GM19324 (cell line): Measurements from ENCODE around the gene RALGAPA2.

Experiments used
- ATAC-seq: cut with Tn5 transposase; IDR thresholded peaks from one replicate; pipeline ENCODE4 v1.9.1; 2021; ENCODE audit warnings: mild to moderate bottlenecking, moderate library complexity; ENCODE audit not compliant: unreplicated experiment, low FRiP score

RALGAPA2 gene

GRCh38 chr20:20391115-20391514 lies 321.3 kb downstream of the RALGAPA2 start:
- ATAC-seq: no peak

DNA sequence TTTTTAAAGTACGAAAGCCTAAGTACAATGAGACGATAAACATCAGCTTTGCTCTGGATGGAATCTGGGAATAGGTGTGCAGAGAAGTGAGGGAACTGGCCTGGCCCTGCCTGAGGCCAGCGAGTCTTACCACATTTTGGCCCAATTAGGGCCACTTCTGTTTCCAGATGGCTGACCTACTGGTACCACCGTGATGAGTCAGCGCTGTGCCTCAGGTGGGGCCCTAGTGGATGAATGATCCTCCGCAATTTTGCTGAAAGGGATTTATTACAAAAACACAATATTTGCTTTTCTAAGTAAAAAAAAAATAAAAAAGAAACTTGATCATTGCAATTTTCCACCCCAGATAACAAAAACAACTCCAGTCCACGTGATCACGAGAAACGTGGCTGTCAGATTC lies 322.1 kb downstream of the RALGAPA2 start:
- no peak for ATAC-seq

DNA sequence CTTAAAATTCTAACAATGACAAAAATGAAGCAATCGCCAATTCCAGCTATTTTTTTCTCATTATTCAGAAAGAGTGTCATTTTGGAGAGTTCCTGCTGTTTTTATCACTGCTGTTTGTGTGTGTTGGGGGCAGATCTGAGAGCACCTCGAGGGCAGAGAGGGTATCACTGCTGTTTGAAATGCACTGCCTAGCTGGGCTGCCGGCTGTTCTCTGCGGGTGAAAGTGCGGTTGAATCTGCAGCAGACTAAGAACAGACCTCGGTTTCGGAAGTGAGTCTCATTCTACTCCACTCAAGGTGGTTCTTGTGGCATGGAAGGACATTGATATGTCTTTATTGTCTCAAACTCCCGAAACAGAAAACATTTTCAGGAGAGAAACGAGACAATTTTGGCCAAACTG lies 326.3 kb downstream of the RALGAPA2 start:
- no peak for ATAC-seq

- no peak for ATAC-seq
Measured at GRCh38 chr20:20375862-20376261, 336.6 kb downstream of the RALGAPA2 start.

GRCh38 chr20:20373091-20373571 lies 339.3 kb downstream of the RALGAPA2 start:
- no peak for ATAC-seq

DNA sequence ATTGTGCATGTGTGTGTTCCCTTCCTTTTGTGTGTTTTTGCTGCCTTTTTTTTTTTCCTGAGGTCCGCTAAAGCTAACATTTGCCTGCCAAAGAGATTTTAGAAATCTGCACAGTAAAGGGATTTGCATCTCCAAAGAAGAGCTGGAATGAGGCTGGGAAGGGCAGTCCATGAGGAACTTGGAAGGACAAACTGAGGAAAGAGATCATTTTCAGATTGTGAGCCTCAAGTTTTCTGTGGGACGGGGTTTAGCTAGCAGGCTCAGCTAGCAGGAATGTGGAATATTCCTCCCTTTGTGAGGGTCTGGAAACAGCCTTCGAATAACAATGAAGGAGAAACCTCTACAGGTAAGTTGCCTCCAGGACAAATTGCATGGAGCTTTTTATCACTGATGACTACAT lies 340.8 kb downstream of the RALGAPA2 start:
- ATAC-seq: no peak

DNA sequence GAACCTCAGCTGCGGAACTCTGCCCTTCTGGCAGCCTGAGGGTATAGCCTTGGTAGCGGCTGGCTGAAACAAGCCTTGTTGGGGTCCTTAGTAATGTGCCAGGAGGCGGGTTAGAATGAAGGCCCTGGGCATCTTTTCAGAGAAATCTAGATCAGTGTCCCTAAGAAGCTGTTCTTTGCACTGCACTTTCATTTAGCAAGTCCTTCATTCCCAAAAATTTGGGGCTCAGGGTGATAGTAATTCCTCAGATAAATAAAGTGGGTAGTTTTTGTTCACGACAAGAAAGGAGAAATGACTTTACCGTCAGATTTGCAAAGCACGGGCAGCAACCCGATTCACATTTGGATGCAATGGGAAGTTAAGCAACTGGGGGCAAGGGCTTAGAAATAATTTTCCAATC lies 341.4 kb downstream of the RALGAPA2 start:
- ATAC-seq: no peak

- ATAC-seq: no peak
Measured at GRCh38 chr20:20370094-20370575, 342.3 kb downstream of the RALGAPA2 start.

- no peak for ATAC-seq
Measured at GRCh38 chr20:20369250-20370093, 343.0 kb downstream of the RALGAPA2 start.

- ATAC-seq: no peak
Measured at GRCh38 chr20:20368418-20369249, 343.8 kb downstream of the RALGAPA2 start.

- ATAC-seq: no peak
Measured at GRCh38 chr20:20367575-20368417, 344.6 kb downstream of the RALGAPA2 start, which contains the start of gene INSM1. INSM1 (plus strand) TSS chr20:20368104; CDS start chr20:20368268, 164 bp downstream.

DNA sequence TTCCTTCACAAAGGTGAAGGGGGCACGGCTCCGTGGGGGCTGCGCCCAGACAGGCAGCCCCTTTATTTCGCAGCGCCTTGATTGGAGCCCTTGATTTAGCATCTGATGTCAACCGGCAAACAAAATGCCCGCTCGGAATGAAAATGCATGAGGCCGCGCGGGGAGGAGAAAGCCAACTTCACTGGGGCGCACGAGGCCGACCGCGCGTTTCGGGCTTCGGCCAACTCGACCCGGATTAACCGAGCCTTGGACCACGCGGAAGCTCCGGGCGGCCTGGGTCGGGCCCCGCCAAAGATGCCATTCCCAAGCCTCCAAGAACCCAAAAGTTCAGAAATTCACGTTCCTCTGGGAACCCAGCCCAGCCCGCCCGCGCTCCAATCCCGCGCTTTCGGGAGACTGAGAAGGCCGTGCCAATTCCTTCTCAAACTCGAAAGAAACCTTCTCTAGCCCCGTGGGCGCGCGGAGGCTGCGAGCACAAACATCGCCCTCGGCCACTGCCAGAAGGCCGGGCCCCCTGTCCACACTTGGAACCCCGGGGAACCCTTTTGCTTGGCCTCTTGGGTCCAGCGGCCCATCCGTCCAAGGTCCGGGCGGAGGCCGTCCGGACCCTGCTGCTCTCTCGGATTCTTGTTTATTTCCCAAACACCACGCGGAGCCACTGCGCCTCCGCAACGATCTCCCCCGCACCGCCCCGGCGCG lies 345.4 kb downstream of the RALGAPA2 start:
- ATAC-seq: no peak

GRCh38 chr20:20366551-20366875 lies 345.9 kb downstream of the RALGAPA2 start:
- no peak for ATAC-seq

- ATAC-seq: no peak
Measured at GRCh38 chr20:20365480-20366161, 346.8 kb downstream of the RALGAPA2 start.

GRCh38 chr20:20364593-20365479 lies 347.6 kb downstream of the RALGAPA2 start:
- no peak for ATAC-seq

GRCh38 chr20:20363799-20364592 lies 348.4 kb downstream of the RALGAPA2 start:
- ATAC-seq: no peak

DNA sequence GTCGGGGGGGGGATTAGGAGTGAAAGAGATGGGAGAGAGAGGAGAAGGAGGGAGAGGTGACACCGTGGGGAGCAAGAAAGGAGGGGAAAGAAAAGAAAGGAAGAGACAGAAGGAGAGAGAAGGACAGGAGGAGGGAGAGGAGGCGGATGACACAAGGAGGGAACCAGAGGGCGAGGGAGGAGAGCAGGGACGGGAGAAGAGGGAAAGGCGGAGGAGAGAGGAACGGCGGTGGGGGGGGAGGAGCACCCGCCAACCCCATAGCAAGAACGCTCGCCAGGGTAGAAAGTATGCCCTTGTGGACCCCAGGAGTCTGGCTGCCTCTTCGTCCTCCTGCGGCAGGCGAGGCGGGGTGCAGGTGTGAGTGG lies 349.0 kb downstream of the RALGAPA2 start:
- ATAC-seq: no peak
